GM12801 (cell line): ENCODE measurements around the gene SLC7A10.

Experiments
- CTCF ChIP-seq: IDR thresholded peaks from one replicate; pipeline ENCODE4 v1.5.1; 2011; ENCODE audit warnings: control low read depth; ENCODE audit not compliant: insufficient read length; ENCODE audit errors: extremely low read depth

The SLC7A10 gene

GRCh38 chr19:33235269-33235995, 9.8 kb upstream of the SLC7A10 start:
- no peak for TF ChIP-seq CTCF

GRCh38 chr19:33234736-33235135, 9.1 kb upstream of the SLC7A10 start:
- TF ChIP-seq CTCF: no peak

GRCh38 chr19:33234092-33234491, 8.4 kb upstream of the SLC7A10 start:
- TF ChIP-seq CTCF: no peak

GRCh38 chr19:33233056-33233873, 7.6 kb upstream of the SLC7A10 start:
- no peak for TF ChIP-seq CTCF

GRCh38 chr19:33232656-33233055, 7.0 kb upstream of the SLC7A10 start:
- no peak for TF ChIP-seq CTCF

GRCh38 chr19:33231511-33231910, 5.9 kb upstream of the SLC7A10 start:
- no peak for TF ChIP-seq CTCF

GRCh38 chr19:33229962-33230361, 4.3 kb upstream of the SLC7A10 start:
- no peak for TF ChIP-seq CTCF
